H1 (cell line): ENCODE data around the gene ZNF112. TPM values are rescaled to one million over a fixed set of nuclear protein-coding genes. Genes with fewer than 3 reads are reported as not detected.

Experiments
- CTCF ChIA-PET: fragments of 300-600 bp; sonication (Branson Sonifier 250); formaldehyde crosslinking; loops from one replicate; lab custom pipeline; 2021; ENCODE audit not compliant: partially characterized antibody; lab: Charles Lee
- POLR2A ChIA-PET: fragments of 300-600 bp; sonication (Branson Sonifier 250); formaldehyde crosslinking; loops from one replicate; lab custom pipeline; 2021; ENCODE audit warnings: inconsistent platforms; ENCODE audit not compliant: partially characterized antibody; lab: Charles Lee
- DNase-seq, 2 experiments: peaks; one replicate each; pipeline versions ENCODE4 v3.0.0 to v3.0.0-alpha.2; 2010 to 2022; ENCODE audit warnings: low spot score in 2 of 2, low read depth in 1 of 2, mixed read lengths in 1 of 2
- FAIRE-seq: peaks from 2 replicates; lab custom pipeline; 2011; peaks lifted over from hg19 to GRCh38; lab: Jason Lieb, UNC
- H2AFZ ChIP-seq: 2 replicates; pipeline ENCODE4 v1.8.1; 2012; ENCODE audit warnings: low read length, inconsistent platforms
- H2AK5ac ChIP-seq: 2 replicates; pipeline ENCODE4 v1.6.1; 2013; ENCODE audit warnings: low read depth, low read length
- H2BK120ac ChIP-seq: replicated peaks from 2 replicates; pipeline ENCODE3; 2013; ENCODE audit warnings: low read depth, low read length, inconsistent platforms
- H2BK12ac ChIP-seq: 2 replicates; pipeline ENCODE4 v1.6.1; 2013; ENCODE audit warnings: low read depth, low read length
- H2BK15ac ChIP-seq: 2 replicates; pipeline ENCODE4 v1.6.1; 2013; ENCODE audit warnings: low read length
- H2BK20ac ChIP-seq: 2 replicates; pipeline ENCODE4 v1.6.1; 2013; ENCODE audit warnings: low read length
- H2BK5ac ChIP-seq: 2 replicates; pipeline ENCODE4 v1.6.1; 2013; ENCODE audit warnings: low read depth, low read length
- H3K14ac ChIP-seq: 2 replicates; pipeline ENCODE4 v1.6.1; 2013; ENCODE audit warnings: inconsistent platforms; ENCODE audit not compliant: insufficient read length
- H3K18ac ChIP-seq: 2 replicates; pipeline ENCODE4 v1.6.1; 2013; ENCODE audit warnings: low read length; ENCODE audit errors: extremely low read depth
- H3K23ac ChIP-seq: 2 replicates; pipeline ENCODE4 v1.6.1; 2013; ENCODE audit warnings: inconsistent platforms; ENCODE audit not compliant: insufficient read length
- H3K23me2 ChIP-seq: 2 replicates; pipeline ENCODE4 v1.6.1; 2013; ENCODE audit warnings: low read depth, low read length
- H3K27ac ChIP-seq: 2 replicates; pipeline ENCODE4 v1.6.1; 2011; ENCODE audit warnings: low read depth, low read length, inconsistent platforms
- H3K27me3 ChIP-seq, 4 experiments: replicated peaks in 1 of 4; 1 replicate in 1 of 4; 2 replicates in 3 of 4; pipeline versions ENCODE4 v1.6.1 to v1.8.1; 2011 to 2013; ENCODE audit warnings: low read length in 3 of 4, mild to moderate bottlenecking in 3 of 4, inconsistent platforms in 2 of 4, mixed read lengths in 2 of 4, moderate library complexity in 1 of 4; ENCODE audit not compliant: control insufficient read depth in 3 of 4, insufficient read depth in 3 of 4; ENCODE audit errors: extremely low read depth in 1 of 4
- H3K36me3 ChIP-seq, 4 experiments: 2 replicates each; pipeline versions ENCODE4 v1.6.1 to v1.8.1; 2011 to 2013; ENCODE audit warnings: mild to moderate bottlenecking in 4 of 4, low read length in 3 of 4, moderate library complexity in 2 of 4, control low read depth in 1 of 4, inconsistent platforms in 1 of 4; ENCODE audit not compliant: insufficient read depth in 4 of 4, control insufficient read depth in 2 of 4
- H3K4ac ChIP-seq: replicated peaks from 2 replicates; pipeline ENCODE3; 2013; ENCODE audit warnings: low read length, low read depth, mixed read lengths, inconsistent platforms; ENCODE audit not compliant: insufficient read length
- H3K4me1 ChIP-seq, 4 experiments: replicated peaks in 1 of 4; 1 replicate in 1 of 4; 2 replicates in 3 of 4; pipeline versions ENCODE4 v1.6.1 to v1.8.1; 2011 to 2013; ENCODE audit warnings: low read length in 3 of 4, inconsistent platforms in 2 of 4, mixed read lengths in 1 of 4; ENCODE audit not compliant: insufficient read depth in 4 of 4, control insufficient read depth in 3 of 4
- H3K4me2 ChIP-seq, 2 experiments: 2 replicates each; pipeline versions ENCODE4 v1.6.1 to v1.8.1; 2011 to 2013; ENCODE audit warnings: low read depth in 2 of 2, low read length in 2 of 2, control low read depth in 1 of 2, inconsistent platforms in 1 of 2, mild to moderate bottlenecking in 1 of 2; ENCODE audit not compliant: insufficient read depth in 1 of 2
- H3K4me3 ChIP-seq, 4 experiments: fragments of 200-600, 300-600 bp in 1 of 4; sonication (generic), shearing (Covaris generic), sonication (Bioruptor Twin) in 1 of 4; 2 replicates each; pipeline versions ENCODE4 v1.5.1 to v1.8.1; 2011 to 2016; ENCODE audit warnings: low read length in 4 of 4, low read depth in 3 of 4, control low read depth in 2 of 4, inconsistent platforms in 2 of 4, mild to moderate bottlenecking in 2 of 4, mixed read lengths in 1 of 4, moderate library complexity in 1 of 4; ENCODE audit not compliant: insufficient read depth in 2 of 4; ENCODE audit errors: extremely low read depth in 1 of 4
- H3K56ac ChIP-seq: replicated peaks from 2 replicates; pipeline ENCODE3; 2013; ENCODE audit warnings: low read depth, mild to moderate bottlenecking, mixed read lengths, low read length, inconsistent platforms; ENCODE audit not compliant: insufficient read length
- H3K79me1 ChIP-seq: 2 replicates; pipeline ENCODE4 v1.6.1; 2013; ENCODE audit warnings: low read depth, low read length, control low read depth
- H3K79me2 ChIP-seq, 2 experiments: 2 replicates each; pipeline versions ENCODE4 v1.6.1 to v1.8.1; 2012 to 2013; ENCODE audit warnings: low read length in 2 of 2, mild to moderate bottlenecking in 2 of 2, inconsistent platforms in 1 of 2; ENCODE audit not compliant: insufficient read depth in 2 of 2, control insufficient read depth in 1 of 2
- H3K9ac ChIP-seq, 4 experiments: replicated peaks in 1 of 4; 1 replicate in 1 of 4; 2 replicates in 3 of 4; pipeline versions ENCODE4 v1.6.1 to v1.8.1; 2011 to 2013; ENCODE audit warnings: low read depth in 3 of 4, low read length in 3 of 4, control low read depth in 2 of 4, mild to moderate bottlenecking in 2 of 4, moderate library complexity in 2 of 4, inconsistent platforms in 1 of 4; ENCODE audit errors: extremely low read depth in 1 of 4
- H3K9me3 ChIP-seq, 2 experiments: 2 replicates each; pipeline versions ENCODE4 v1.6.1 to v1.8.1; 2012 to 2013; ENCODE audit warnings: mild to moderate bottlenecking in 2 of 2, moderate library complexity in 2 of 2, control low read depth in 1 of 2, inconsistent platforms in 1 of 2, low read depth in 1 of 2, low read length in 1 of 2, mixed read lengths in 1 of 2; ENCODE audit not compliant: insufficient read depth in 2 of 2
- H4K20me1 ChIP-seq, 2 experiments: replicated peaks in 1 of 2; 2 replicates each; pipeline versions ENCODE3 to v1.8.1; 2011 to 2013; ENCODE audit warnings: inconsistent platforms in 2 of 2, low read length in 2 of 2, mild to moderate bottlenecking in 1 of 2; ENCODE audit not compliant: insufficient read depth in 2 of 2, control insufficient read depth in 1 of 2
- H4K5ac ChIP-seq: 2 replicates; pipeline ENCODE4 v1.6.1; 2013; ENCODE audit warnings: low read length, low read depth, mixed read lengths, inconsistent platforms; ENCODE audit not compliant: insufficient read length
- H4K8ac ChIP-seq: 2 replicates; pipeline ENCODE4 v1.8.0; 2013; ENCODE audit warnings: mild to moderate bottlenecking, moderate library complexity, low read length, inconsistent platforms; ENCODE audit not compliant: insufficient read depth; ENCODE audit errors: extremely low read depth
- H4K91ac ChIP-seq: replicated peaks from 2 replicates; pipeline ENCODE3; 2013; ENCODE audit warnings: low read length, mixed read lengths, inconsistent platforms; ENCODE audit not compliant: insufficient read length
- CREB1 ChIP-seq: IDR thresholded peaks from 2 replicates; pipeline ENCODE4 v1.6.1; 2012; ENCODE audit warnings: inconsistent platforms
- EGR1 ChIP-seq: IDR thresholded peaks from 2 replicates; pipeline ENCODE4 v1.6.1; 2011; ENCODE audit warnings: low read depth, low read length, borderline replicate concordance
- FOSL1 ChIP-seq: IDR thresholded peaks from 2 replicates; pipeline ENCODE4 v1.6.1; 2011; ENCODE audit warnings: mild to moderate bottlenecking, low read depth, low read length, moderate library complexity; ENCODE audit not compliant: insufficient read depth
- JUN ChIP-seq: IDR thresholded peaks from 2 replicates; pipeline ENCODE4 v1.6.1; 2011; ENCODE audit warnings: low read depth, mild to moderate bottlenecking, improper control_type of control experiment, low read length
- NANOG ChIP-seq: IDR thresholded peaks from 2 replicates; pipeline ENCODE4 v1.6.1; 2011; ENCODE audit warnings: low read length, low read depth, mild to moderate bottlenecking, inconsistent platforms; ENCODE audit not compliant: insufficient read depth, poor library complexity, severe bottlenecking
- RAD21 ChIP-seq, 2 experiments: IDR thresholded peaks in 1 of 2; conservative IDR thresholded peaks in 1 of 2; 2 replicates each; pipeline ENCODE4 v1.6.1; 2011; ENCODE audit warnings: low read depth in 2 of 2, low read length in 2 of 2, improper control_type of control experiment in 1 of 2, inconsistent platforms in 1 of 2, mild to moderate bottlenecking in 1 of 2, moderate library complexity in 1 of 2
- SIN3A ChIP-seq, 2 experiments: IDR thresholded peaks in 1 of 2; conservative IDR thresholded peaks in 1 of 2; 2 replicates each; pipeline ENCODE4 v1.6.1; 2011 to 2012; ENCODE audit warnings: low read length in 2 of 2, improper control_type of control experiment in 1 of 2, low read depth in 1 of 2, mild to moderate bottlenecking in 1 of 2
- SIX5 ChIP-seq: IDR thresholded peaks from 2 replicates; pipeline ENCODE4 v1.6.1; 2011; ENCODE audit warnings: mild to moderate bottlenecking, low read depth, low read length
- USF2 ChIP-seq: IDR thresholded peaks from 2 replicates; pipeline ENCODE4 v1.6.1; 2011; ENCODE audit warnings: low read length, improper control_type of control experiment
- ZNF274 ChIP-seq: IDR thresholded peaks from 2 replicates; pipeline ENCODE4 v1.7.0; 2012; ENCODE audit warnings: low read length, borderline replicate concordance; ENCODE audit errors: extremely low read depth
- WGBS, 2 experiments: shearing (Covaris generic) in 1 of 2; methylation state at CpG; one replicate each; pipeline versions ENCODE4 v1.1.6 to v1.1.7; 2013 to 2015; ENCODE audit warnings: low lambda C conversion rate in 2 of 2, mixed read lengths in 2 of 2, inconsistent platforms in 1 of 2, low coverage in 1 of 2, missing lambda C conversion rate in 1 of 2; ENCODE audit not compliant: insufficient replicate concordance in 2 of 2, insufficient coverage in 1 of 2, insufficient read length in 1 of 2; ENCODE audit errors: extremely low coverage in 1 of 2, missing lambda C conversion rate in 1 of 2; 5-methylcytosine and 5-hydroxymethylcytosine counted together
- polyA plus RNA-seq, 7 experiments: library from polyadenylated mRNA; depleted of rRNA in 3 of 7; stranded (reverse) in 5 of 7; unstranded in 2 of 7; fragments of >200 nt in 5 of 7; fragments of 200-250 nt in 2 of 7; gene quantifications; 1 replicate in 5 of 7; 2 replicates in 1 of 7; 4 replicates in 1 of 7; pipeline versions ENCODE4 v1.2.1 to v1.2.3, GENCODE V29; 2011 to 2013; ENCODE audit warnings: missing spikeins in 2 of 7, mixed read lengths in 2 of 7
- total RNA-seq: library from RNA; stranded (reverse); fragmentation: NEBNext Ultra II Directional; extraction: Animal tissue kit (Norgen Biotek cat#: 25700); gene quantifications from 2 replicates; pipeline ENCODE4 v1.2.1, GENCODE V29; 2021

ZNF112 gene
- total and polyA plus RNA-seq, 2 of the 8 experiments (the other 6 are each of a cell fraction or from before 2014, with no cell fraction given), result 0.70 to 2.8 TPM

DNA sequence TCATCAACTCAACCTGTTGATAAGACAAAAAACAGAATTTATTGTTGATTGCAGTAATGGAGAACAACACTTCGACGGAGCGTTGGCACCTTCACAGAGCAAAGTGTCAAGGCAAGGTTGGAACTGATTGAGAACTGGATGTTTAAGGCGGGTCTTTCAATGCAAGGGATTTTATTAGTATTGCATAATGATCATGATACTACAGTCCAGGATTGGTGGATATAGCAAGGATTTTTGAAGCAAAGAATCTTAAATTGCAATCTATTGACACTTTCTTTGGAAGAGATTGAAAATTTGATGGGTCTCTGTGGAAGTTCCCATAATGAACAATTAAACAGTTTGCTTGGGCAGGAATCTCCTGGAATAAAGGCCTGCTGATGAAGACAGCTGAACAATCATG is 51.0 kb downstream of the ZNF112 start:
- no peak overlapping the region for H2BK15ac ChIP-seq
- CTCF ChIA-PET, result no interaction called here
- no peak for TF ChIP-seq CREB1
- TF ChIP-seq JUN, result no peak
- no peak for TF ChIP-seq SIN3A (conservative IDR thresholded peaks at IDR 0.05 in 1 of 2, IDR thresholded peaks at IDR 0.05 in 1 of 2; ENCODE audit: low read depth in 1 of 2, low read length in 2 of 2)
- no peak for TF ChIP-seq USF2
- no peak for TF ChIP-seq EGR1
- no peak for TF ChIP-seq FOSL1
- TF ChIP-seq SIX5, result no peak
- no peak for TF ChIP-seq NANOG
- no peak for TF ChIP-seq RAD21 (IDR thresholded peaks at IDR 0.05 in 1 of 2, conservative IDR thresholded peaks at IDR 0.05 in 1 of 2; ENCODE audit: low read depth in 2 of 2, low read length in 2 of 2)
- TF ChIP-seq ZNF274, result no peak

More for the DNA sequence above, 51.0 kb downstream of the ZNF112 start:
- H3K14ac ChIP-seq, result no peak overlapping the region
- no peak overlapping the region for H2BK12ac ChIP-seq
- no peaks in the 10 kb centered on the region for H3K79me1 ChIP-seq
- no peak overlapping the region for H3K56ac ChIP-seq
- peaks cover 4 to 7% of the 10 kb centered on the region in 2 experiments; a peak in 3 of 4 replicates for H3K9me3 ChIP-seq
- WGBS, 2 experiments, result 84% methylated on average over 4 of the region's 4 CpGs; no CpG with 5 or more reads in 1 of the 2 experiments
- no peaks in the 10 kb centered on the region for H3K27me3 ChIP-seq
- no peak for DNase-seq
- H2AFZ ChIP-seq, result peak overlapping the region; percentile 72; the same call in 1 of the 2 replicates
- H3K79me2 ChIP-seq, result no peaks in the 10 kb centered on the region
- no peaks in the 10 kb centered on the region for H3K4me1 ChIP-seq
- no peak overlapping the region for H2BK20ac ChIP-seq
- H3K4ac ChIP-seq, result no peak overlapping the region
- no peak overlapping the region for H3K9ac ChIP-seq
- H4K5ac ChIP-seq, result no peak overlapping the region
- H4K91ac ChIP-seq, result no peak overlapping the region
- no peak overlapping the region for H2BK120ac ChIP-seq
- H3K27ac ChIP-seq, result no peak overlapping the region
- no peak overlapping the region for H2BK5ac ChIP-seq
- no peak overlapping the region for H3K23ac ChIP-seq
- POLR2A ChIA-PET, result interaction anchor here (0.6 to 1.6 kb wide), 6 partner anchors 12 to 370 kb away, joined by 3 to 8 read pairs (median 3); partner anchors contain the start of gene ZNF221
- no peaks in the 10 kb centered on the region for H4K20me1 ChIP-seq
- no peak overlapping the region for H4K8ac ChIP-seq
- no peak for FAIRE-seq
- H3K4me3 ChIP-seq, result peak overlapping the region in 2 of 4 experiments; percentile 8 to 91; a peak in 3 of 8 replicates
- H3K36me3 ChIP-seq, result no peaks in the 10 kb centered on the region; a peak in 1 of 8 replicates
- H3K18ac ChIP-seq, result no peak overlapping the region
- peak overlapping the region; percentile 30 to 59; a peak in 3 of 4 replicates for H3K4me2 ChIP-seq
- H2AK5ac ChIP-seq, result no peak overlapping the region
- H3K23me2 ChIP-seq, result peaks cover 3% of the 10 kb centered on the region; the same call in 1 of the 2 replicates
